SK-N-MC (cell line): Measurements from ENCODE around the gene PRG2.

ENCODE experiments used
- EZH2 ChIP-seq: fragments of 200-600 bp; sonication (generic); IDR thresholded peaks from one replicate; pipeline ENCODE4 v1.6.1; 2017; ENCODE audit warnings: antibody characterized with exemption
- POLR2AphosphoS5 ChIP-seq: IDR thresholded peaks from 2 replicates; pipeline ENCODE4 v1.6.1; 2012; ENCODE audit warnings: mild to moderate bottlenecking, low read depth, low read length, borderline replicate concordance

DNA sequence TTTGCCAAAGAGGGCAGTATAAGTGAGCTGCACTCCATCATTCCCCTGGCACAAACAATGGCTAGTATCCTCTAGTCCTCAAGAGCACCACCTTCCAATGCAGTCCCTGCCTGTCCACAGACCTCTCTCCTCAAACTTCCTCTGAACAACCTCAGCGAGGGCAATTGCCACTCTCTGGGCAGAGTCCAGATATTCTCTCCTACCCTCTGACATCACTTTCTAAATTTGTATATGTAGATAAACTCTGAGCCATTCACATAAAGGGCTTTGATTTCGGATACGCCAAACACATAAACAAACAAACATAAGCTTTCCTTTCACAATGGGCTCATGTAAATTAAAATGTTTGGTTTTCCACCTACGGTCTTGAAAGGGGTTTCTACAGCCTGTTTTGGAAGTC lies 39.5 kb upstream of the PRG2 start:
- no peak for TF ChIP-seq POLR2AphosphoS5
- TF ChIP-seq EZH2 = no peak
